ENCODE results near the gene CPNE6.

GRCh38 chr14:24096545-24097181 lies 25.3 kb downstream of the CPNE6 start:
- TF ChIP-seq SP2 (IDR thresholded peaks at IDR 0.05; ENCODE audit: low read length) (no peak), CTCF (IDR thresholded peaks at IDR 0.05; ENCODE audit: control extremely low read depth in 1 of 3, insufficient read depth in 1 of 3, low read depth in 1 of 3, low read length in 3 of 3) (no peak), USF2 (IDR thresholded peaks at IDR 0.05; ENCODE audit: low read length) (no peak), GABPA (IDR thresholded peaks at IDR 0.05; ENCODE audit: borderline replicate concordance, insufficient read depth, low read length) (no peak), POLR2A (IDR thresholded peaks at IDR 0.05; ENCODE audit: control extremely low read depth in 1 of 2, low read depth in 2 of 2, low read length in 2 of 2) (no peak), GTF2F1 (IDR thresholded peaks at IDR 0.05; ENCODE audit: borderline replicate concordance, low read depth, low read length) (no peak)

Measured in H1 (cell line).